SKM-1 treated with dmso at 0.1 percent for 144 hours (cell line): ENCODE data around the gene RHBDF1.
"Not testable (repeated sequence)": the region's sequence is repeated elsewhere in the genome, so short reads cannot be mapped to it uniquely, and the experiment has no call there.

Experiments used
- DNase-seq: peaks from one replicate; lab custom pipeline; 2025; ENCODE audit not compliant: unreplicated experiment; lab: John Stamatoyannopoulos, UW

Gene RHBDF1

DNA sequence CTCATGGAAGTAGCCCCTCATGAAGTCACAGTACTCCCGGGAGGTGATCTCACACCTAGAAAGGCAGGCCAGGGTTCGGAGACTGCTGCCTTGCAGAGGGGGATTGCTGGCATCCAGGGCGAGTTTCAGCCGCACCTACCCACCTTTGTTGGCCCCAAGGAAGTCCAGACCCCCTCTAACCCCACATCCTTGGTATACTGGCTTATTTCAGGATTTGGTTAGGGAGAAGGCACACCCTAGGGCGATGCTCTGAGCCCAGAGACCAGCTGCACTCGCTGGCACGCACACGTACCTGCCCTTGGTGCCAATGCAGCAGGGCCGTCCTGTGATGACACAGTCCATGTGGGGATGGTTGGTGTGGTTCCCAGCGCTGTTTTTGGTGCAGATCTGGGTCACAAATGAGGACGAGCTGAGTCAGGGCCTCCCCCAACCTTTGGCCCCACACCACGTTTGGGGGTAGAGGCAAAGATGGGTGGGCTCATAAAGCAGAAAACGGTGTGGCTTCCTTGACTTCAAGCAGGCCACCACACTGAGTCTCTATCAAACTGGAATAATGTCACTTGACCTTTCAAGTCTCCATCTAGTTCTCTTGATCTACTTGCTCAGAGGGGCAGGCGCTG, 12.9 kb downstream of the RHBDF1 start:
- DNase-seq, result no peak

DNA sequence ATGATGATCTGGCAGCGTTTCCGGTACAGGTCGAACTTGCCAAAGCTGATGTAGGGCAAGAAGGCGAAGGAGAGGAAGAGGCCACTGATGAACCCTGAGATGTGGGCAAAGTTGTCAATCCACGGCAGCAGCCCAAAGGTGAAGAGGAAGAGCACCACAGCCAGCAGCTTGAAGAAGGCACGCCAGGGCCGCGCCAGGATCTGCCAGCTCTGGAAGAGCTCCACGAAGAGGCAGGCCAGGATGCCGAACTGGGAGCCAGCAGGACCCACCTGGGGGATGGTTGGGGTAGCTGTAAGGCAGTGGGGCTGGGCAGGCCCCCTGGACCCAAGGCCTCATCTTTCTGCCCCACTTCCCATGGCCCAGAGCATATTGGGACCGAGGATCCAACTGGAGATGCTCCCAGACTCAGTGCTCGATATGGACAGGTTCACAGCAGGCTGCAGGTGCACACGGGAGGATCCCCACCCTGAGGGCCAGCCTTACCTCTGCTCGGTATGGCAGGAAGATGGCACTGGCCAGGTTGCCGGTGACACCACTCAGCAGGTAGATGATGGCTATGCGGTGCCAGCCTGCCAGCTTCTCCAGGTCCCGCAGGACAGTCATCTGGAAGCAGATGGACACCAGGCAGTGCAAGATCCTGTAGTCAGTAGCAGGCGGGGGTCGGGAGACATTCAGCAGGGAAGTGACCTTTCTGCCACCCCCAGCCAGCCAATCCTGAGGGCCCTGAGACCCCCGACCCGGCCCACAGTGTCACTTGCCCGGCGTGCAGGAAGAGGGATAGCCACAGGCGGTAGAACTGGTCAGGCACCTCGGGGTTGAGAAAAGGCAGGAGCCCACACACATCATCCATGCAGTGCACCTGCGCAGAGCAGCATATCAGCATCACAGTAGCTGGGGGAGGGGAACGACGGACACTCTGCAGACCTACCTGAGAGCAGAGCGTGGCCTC, 13.7 kb downstream of the RHBDF1 start:
- DNase-seq, result no peak

DNA sequence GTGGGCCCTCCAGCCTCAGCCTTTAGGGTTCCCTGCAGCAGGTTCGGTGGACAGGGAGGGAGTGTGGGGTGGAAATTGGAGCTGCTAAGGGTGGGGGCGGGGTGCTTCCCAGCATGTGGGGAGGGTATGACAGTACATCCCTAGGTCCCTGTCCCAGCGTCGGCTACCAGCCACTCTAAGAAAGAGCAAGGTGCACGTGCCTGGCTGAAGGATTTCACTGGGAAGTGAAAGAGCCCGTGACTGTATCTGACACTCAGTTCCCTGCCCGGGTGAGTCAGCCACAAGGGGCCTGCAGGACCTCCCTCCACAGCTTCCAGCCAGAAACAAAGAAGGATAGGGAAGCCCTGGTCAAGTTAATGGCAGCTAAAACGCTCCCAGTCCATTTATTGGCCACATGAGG, 14.7 kb downstream of the RHBDF1 start:
- DNase-seq, result no peak

DNA sequence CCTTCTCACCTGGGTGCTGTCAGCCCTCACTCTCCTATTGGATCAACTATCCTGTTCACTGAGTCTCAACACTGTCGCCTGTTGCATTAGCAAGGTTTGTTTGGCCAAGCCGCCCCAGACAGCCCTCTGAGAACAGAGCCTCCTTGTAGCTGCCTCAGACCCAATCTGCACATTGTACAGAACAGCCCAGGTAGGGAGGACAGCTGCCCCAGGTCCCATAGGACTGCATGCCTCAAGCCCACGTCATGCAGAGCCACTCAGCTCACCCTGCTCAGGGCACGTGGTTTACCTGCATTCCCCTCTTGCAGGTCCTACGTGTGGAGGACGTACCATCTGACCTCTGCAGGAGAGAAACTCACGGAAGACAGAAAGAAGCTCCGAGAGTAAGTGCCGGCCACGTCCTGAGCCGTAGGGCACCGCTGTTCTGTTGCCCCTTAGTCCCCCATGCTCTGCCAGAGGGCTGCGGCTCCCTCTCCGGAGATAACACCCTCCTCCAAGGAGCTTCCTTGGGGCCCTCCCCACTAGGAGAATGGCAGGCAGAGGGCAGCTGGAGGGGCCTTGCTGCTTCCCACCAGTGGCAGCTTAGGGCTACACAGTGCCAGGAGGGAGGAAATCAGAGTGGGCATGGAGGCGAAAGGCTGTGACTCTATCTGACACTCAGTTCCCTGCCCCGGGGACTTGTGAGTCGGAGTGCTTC, 16.1 kb downstream of the RHBDF1 start:
- DNase-seq, result no peak

DNA sequence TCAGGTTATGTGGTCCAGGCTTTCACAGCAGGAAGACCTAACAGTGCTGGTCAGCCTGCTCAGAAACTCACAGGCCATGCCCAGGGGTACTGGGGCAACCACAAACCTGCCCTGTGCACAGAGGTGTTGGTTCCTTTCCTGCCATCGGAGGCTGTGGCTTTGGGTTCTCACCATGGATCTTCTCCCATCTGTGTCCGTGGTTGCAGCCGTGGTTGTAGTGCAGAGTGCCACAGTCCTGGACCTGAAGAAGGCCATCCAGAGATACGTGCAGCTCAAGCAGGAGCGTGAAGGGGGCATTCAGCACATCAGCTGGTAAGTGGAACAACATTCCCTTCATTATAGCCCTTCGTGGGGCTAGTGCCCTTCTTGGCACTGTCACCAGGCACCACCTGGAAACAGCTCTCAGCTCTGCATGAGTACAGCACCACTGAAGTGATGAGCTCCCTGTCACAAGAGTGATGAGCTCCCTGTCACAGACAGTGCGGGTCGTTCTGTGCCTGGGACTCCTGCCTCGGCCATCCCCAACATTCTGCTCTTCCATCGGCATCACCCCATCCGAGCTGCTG, 16.8 kb downstream of the RHBDF1 start:
- DNase-seq, result no peak

DNA sequence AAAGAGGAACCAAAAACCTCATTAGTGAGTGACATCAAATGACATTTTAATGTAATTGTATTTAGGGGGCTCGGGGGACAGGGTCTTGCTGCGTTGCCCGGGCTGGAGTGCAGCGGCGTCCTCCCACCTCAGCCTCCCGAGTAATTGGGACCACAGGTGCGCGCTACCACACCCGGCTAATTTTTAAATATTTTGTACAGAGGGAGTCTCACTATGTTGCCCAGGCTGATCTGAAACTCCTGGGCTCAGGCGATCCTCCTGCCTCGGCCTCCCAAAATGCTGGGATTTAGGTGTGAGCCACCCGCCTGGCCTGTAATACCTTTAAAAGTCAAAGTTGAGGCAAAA, 18.2 kb downstream of the RHBDF1 start:
- DNase-seq, result no peak

DNA sequence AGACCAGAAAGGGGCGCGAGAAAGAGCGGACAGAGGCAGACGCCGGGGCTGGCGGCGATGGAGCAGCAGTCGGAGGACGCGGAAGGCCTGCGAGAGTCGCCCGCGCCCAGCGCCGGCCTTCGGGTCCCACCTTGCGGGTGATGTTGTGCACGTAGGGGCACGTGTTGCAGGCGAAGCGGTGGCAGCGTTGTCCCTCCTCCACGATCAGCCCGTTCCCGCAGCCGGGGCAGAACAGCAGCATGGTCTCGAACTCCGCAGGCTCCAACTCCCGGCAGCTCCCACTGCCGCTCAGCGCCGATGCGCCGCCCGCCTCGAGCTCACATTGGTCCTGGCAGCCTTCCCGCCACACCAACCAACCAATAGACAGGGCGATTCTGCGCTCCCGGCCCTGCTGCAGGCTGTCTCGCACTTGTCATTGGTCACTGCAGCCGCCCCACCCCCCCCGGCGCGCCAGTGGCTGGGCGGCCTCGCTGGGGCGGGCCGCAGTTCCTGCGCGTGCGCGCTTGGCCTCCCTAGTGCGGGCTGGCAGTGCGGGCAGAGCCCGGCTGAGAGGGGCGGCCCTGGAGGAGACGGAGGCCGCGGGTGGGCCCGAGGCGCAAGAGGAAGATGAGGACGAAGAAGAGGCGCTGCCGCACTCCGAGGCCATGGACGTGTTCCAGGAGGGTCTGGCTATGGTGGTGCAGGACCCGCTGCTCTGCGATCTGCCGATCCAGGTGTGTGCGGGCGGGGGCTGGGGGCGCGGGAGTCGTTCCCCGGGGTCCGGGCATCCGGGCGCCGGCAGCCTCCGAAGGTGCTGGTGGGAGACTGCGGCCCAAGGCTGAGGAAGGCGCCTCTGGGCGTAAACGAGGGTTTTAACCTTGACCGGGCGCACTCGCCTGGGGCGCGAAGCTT, 18.8 kb downstream of the RHBDF1 start, which contains the start of the genes POLR3K and SNRNP25:
Gene POLR3K (minus strand): TSS at position 263 of the 891 bp plus-strand sequence. CDS start 22 bp downstream, at position 241.
Gene SNRNP25 (plus strand): TSS at position 483 of the 891 bp plus-strand sequence. CDS start 189 bp downstream, at position 672.
- DNase-seq, result peak; percentile 96

DNA sequence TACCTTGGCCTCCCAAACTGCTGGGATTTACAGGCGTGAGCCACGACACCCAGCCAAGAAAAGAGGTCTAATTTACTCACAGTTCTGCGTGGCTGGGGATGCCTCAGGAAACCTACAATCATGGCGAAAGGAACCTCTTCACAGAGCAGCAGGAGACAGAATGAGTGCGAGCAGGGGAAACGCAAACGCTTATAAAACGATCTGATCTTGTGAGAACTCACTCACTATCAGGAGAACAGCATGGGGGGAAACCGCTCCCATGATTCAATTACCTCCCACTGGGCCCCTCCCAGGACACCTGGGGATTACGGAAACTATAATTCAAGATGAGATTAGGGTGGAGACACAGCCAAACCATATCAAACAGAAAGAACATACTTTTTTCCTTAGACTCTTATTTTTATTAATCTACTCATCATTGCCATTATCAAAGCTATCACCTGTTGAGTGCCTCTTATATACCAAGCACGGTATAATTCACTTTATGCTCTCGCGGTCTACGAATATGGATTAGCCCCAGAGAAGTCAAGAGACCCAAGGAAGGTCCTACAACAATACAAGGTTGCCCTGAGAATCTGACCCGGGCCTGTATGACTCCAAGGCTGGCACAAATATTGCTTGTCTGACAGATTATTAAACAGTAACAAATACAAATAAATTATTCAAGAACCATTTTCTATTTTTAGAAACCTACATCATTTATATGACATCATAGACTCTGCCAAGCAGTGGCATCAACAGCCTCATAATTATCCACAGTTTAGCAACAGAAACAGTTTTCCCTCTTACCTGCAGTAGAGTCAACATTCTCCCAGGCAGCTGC, 21.5 kb downstream of the RHBDF1 start:
- no peak for DNase-seq

DNA sequence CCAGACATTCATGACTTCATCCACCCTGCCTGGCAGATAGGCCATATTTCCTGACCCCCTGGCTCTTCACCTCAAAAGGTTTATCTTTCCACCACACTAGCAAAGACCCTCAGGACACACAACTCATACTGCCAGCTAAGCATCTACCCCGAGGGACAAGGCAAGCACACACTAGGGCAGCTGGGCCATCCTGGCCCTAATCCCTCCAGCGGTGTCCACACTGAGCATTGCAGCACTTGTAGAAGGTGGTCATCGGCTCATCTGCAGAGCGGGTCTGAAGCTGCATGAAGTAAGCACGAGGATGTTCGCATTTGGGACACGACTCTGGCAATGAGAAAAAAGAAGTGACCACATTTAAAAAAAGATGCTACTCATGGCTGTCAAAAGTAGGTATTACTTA, 25.2 kb downstream of the RHBDF1 start:
- no peak for DNase-seq

DNA sequence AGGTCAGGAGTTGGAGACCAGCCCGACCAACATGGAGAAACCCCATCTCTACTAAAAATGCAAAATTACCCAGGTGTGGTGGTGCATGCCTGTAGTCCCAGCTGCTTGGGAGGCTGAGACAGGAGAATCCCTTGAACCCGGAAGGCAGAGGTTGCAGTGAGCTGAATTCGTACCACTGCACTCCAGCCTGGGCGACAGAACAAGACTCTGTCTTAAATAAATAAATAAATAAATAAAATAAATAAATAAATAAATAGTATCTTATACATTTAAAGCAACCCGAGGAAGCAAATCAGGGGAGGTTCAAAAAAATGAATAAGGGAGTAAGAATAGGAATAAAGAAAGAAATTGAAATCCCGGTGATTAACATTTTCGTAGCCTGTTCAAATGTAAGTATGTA, 25.9 kb downstream of the RHBDF1 start:
- DNase-seq, result not testable (repeated sequence)

DNA sequence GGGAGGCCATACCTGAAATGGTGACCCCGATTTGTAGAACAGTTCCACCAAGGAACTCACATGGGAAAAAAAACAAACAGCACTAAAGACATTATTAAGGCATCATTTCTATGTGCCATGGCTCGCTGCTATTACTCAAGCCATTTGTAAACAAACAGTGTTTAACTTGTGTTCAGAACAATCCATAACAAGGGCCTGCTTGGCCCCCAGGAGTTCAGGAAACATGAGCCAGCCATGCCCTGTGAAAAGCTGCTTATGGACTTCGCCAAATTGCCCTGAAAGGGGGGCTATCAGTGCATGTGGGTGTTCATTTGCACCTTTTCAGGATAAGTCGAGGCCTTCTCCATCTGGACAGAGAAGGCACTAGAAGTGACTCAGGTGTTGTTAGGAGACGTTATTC, 27.0 kb downstream of the RHBDF1 start:
- DNase-seq, result no peak

DNA sequence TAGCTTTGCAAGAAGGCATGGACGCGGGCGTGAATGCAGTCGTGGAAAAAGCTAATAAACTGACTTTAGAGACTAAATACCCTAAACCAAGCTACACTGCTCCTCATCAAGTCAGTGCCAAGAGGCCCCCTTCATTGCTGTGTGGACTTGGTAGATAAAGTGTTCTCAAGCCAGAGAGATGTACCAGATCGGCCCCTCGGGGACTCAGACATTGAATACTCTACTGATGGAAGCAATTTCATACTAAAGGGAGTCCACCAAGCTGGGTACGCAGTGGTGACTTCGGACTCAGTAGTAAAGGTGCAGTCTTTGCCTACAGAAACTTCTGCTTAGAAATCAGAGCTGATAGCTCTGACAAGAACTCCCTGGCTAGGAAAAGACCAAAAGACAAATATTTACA, 27.8 kb downstream of the RHBDF1 start:
- no peak for DNase-seq

DNA sequence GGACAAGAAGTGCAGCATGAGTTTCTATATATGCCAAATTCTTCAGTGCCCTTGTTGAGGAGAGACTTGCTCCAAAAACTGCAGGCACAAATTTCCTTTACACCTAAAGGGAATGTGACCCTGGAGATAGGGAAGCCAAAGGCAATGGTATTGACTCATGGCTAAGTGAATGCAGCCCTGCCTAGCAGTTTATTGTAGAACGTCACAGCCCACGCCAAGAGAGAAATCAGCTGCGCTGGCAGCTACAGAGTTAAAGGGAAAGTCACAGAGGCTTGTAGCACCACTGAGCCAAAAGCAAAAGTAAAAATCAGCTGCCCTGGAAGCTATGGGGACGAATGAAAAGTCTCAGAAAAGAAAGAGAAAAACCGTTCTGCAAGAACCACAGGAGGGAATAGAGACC, 29.1 kb downstream of the RHBDF1 start:
- no peak for DNase-seq

DNA sequence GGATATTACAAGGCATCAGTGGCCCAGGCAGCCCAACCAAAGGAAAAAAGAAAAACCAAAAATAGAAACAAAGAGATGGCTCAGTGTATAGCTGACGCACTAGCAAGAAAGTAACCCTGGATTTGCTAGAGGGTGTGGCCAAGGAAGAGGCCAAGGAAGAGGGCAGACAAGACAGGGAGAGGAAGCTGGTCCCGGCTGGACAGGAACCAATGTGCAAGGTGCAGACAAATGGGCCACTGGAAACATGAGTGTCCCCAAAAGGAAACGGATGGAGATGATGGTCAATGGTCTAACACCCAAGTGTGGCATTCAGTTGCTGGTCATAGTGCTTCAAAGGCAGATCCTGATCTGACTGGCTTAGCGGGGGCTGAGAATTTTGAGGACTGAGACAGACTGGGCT, 29.7 kb downstream of the RHBDF1 start:
- no peak for DNase-seq

DNA sequence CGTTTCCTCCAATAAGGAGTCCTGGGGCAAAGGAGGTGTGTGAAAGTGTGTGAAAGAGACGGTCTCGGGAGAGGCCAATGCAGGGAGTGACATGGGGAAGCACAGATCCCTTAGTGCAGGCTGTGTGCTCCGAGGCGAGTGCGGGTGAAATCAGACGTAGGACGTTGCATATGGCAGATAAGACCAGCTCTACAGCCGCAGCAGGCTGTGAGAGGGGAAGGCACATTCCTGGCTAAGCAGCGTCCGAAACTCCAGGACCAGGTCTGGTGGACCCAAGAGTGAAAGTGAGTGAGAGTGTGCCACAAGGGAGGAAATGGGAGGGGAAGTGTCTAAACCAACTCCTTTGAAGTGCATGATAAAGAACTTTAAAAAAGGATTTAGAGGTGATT, 30.4 kb downstream of the RHBDF1 start:
- DNase-seq, result no peak

DNA sequence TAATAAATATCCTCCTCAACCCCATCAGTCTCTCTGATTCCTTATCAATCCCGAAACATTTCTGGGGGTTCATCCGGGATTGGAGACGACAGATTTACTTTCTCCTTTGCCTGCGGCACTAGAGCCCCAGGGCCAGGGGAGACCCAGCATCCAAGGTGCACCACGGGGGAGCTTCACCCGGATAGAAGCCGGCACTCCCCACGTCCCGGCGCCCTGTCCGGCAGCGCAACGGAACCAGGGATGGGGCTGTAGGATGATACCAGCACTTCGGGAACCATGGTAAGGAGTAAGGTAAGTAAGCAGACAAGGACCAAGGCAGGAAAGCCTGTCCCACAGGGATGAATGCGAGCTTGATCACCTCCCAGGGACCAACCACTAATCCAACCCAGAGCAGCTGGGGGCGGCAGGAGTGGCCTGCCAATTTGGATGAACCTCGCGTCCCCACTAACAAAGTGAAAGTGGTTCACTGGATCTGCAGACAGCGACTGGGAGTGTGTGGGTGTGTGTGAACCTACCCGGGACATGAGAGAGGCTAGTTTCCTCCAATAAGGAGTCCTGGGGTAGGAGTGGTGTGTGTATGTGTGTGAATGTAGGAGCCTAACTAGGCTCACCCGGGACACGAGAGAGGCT, 30.9 kb downstream of the RHBDF1 start:
- DNase-seq, result no peak

DNA sequence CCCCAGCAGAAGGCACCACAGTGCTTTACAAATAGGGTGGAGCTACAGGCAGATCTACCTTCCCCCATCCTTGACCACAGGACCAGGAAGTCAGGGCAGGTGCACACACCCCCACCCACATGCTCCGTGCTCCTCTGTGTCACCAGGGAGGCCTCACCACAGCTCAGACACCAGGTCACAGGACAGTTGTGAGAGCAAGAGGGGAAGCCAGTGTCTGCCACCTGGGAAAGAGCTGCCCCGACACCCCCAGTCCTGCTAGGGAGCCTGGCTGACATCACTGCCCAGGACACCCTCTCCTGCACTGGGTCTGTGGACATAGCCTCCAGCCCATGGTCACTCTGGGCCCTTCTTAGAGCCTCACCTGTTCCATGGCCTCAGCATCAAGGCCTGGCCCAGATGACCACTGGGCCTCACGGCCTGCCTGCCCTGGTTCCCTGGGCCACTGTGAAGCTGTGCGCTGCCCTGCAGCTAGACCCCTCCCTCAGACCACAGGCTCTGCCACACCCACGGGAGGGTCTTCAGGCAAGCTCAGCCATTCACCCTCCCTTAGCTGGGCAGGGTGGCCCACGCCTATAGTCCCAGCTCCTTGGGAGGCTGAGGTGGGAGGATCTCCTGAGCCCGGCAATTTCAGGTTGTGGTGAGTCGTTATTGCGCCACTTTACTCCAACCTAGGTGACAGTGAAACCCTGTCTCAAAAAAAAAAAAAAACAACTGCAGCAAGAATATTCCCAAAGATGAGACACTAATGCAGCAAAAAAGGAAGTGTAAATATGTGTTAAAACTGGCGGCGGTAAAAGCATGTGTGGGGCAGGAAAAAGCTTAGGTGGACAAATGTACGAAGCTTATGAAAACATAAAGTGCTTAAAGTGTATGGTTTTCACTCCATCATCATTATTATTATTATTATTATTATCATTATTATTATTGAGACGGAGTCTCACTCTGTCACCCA, 33.2 kb downstream of the RHBDF1 start:
- peak; percentile 51 for DNase-seq

DNA sequence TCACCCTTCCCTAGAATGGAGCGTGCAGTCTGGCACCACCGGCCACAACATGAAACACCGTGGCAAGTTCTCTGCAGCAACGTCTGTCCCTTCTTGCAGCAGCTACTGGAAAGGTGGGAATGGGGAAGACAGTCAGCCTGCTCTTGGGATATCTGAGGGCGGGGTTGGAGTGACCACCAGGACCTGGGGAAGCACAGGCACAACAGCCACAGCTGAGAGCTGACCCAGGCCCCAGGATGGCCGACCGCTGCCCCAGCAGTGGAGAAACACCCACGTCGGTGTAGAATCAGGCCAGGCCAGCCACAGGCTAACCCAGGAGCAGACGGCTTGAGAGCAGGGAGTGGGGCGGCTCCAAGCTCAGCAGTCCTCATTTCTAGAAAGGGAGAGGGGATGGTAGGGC, 34.2 kb downstream of the RHBDF1 start:
- DNase-seq, result not testable (repeated sequence)
